GM03348 (cell line): ENCODE data around the gene SLC23A1.

Experiments used
- DNase-seq: peaks from one replicate; pipeline ENCODE4 v3.0.0; 2012; ENCODE audit warnings: low spot score

The SLC23A1 gene

GRCh38 chr5:139407517-139407916, 24.4 kb upstream of the SLC23A1 start:
- DNase-seq, result no peak

DNA sequence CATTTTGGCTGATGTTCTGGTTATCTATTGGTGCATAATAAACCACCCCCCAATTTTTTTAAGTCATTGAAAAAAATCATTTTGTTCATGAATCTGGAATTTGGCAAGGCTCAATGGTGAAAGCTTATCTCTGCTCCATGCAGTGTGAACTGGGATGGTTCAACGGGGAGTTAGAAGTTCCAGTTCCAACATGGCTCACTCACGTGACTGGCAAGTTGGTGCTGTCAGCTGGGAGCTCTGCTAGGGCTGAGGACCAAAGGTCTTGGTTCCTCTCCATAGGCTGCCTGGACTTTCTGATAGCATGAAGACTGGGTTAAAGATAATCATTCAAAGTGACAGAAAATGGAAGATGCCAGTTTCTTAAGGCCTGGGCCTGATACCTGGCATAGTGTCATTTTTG, 23.9 kb upstream of the SLC23A1 start:
- no peak for DNase-seq

DNA sequence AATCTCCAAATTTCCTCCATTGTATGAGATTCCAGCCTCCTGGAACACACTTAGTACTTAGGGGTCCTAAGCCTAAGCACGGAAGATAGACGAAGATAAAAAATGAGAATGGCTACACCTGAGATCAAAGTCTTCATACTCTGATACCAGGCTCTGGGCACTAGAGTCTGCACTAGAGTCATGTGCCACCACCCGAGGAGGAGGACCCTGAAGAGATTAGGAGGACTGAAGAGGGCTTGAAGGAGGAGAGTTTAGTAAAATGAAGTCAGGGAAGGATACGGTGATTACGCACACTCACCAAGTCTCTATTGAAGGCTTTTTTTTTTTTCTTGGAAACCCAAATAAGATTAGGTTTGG, 21.4 kb upstream of the SLC23A1 start:
- no peak for DNase-seq

GRCh38 chr5:139403787-139404483, 20.8 kb upstream of the SLC23A1 start, which contains the start of gene SPATA24:
SPATA24 (minus strand) TSS chr5:139404089; CDS start chr5:139404060, 29 bp downstream.
- DNase-seq, result peak; percentile 99

DNA sequence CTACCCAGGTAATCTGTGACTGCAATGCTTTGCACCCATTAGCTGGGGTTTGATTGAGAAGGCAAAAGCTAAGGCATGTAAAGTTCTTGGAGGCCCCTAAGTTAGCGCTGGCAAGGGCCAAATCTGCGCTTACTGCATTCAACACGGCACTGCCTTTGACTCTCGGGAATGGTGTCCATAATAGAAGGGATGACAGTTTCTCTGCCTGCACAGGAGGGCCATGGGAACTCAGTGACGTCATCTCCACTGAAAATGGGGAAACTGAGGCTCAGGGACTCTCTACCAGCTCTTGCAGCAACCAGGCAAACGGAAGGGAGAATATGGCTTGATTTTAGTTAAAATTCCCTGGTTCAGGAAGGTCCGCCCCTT, 20.3 kb upstream of the SLC23A1 start:
- no peak for DNase-seq

- no peak for DNase-seq
Measured at GRCh38 chr5:139402561-139403158, 19.6 kb upstream of the SLC23A1 start.

DNA sequence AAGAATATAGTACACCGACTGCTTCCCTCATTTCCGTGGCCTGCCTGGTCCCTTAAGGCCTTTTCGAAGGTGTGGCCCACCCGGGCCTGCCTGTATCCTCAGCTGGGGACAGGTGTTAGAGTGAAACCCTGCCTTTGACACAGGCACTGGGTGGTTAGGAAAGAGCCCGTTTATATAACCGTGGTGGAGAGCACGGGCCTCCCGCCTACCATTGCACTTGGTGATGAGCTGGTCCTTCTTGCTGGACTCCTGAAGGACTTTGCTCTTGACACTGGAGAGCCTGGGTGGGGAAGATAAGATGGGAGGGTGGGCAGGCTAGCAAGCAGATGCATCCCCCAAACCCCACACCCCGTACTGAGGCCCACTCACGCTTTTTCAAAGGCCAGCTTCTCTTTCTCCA, 18.4 kb upstream of the SLC23A1 start:
- DNase-seq, result no peak

DNA sequence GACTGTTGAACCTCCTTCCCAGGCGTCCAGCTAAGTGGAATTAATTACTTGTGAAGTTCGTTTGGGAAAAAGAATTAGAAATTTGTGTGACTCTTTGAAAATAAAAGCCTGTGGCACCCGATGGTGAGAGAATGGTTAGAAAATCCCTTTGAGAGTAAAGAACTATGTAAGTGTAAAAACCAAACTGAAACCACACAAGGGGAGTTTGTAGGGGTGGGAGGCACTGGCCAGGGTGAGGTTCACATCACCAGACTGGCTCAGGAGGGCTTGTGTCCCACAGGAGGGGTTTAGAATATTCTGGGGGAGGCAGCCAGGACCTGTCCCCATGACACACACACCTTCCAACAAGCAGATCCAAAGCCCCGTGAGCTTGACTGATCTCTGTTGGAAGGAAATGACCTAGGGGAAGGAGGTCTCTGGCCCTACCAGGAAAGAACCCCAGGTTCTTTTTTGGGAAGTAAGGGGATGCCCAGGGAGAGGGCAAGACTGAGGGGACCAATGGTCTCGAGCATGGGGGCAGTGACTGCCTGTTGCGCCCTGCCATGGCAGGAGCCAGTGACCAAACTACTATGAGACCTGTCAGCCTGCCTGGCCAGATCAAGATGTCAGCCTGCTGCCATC, 16.5 kb upstream of the SLC23A1 start:
- no peak for DNase-seq

DNA sequence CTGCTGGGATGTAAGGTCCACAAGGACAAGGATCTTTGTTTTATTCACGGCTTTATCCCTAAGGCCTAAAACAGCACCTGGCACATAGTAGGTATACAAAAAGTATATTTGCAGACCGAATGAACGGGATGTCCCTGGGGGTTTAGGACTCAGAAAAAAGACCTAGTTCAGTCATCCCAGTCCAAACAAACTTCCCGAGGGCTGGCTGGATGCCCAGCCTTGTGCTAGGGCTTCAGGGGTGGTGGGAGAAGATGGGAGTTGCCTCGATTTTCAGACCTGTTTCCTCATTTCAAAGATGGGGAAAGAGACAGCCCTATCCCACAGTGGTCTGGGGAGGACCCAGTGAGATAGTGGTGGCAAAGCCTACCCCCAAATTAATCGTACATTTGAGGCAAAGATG, 14.8 kb upstream of the SLC23A1 start:
- no peak for DNase-seq

GRCh38 chr5:139396691-139397090, 13.6 kb upstream of the SLC23A1 start:
- no peak for DNase-seq

- no peak for DNase-seq
Measured at GRCh38 chr5:139395844-139396640, 12.9 kb upstream of the SLC23A1 start.

GRCh38 chr5:139394654-139395566, 11.8 kb upstream of the SLC23A1 start, which contains the start of gene PROB1:
PROB1 (minus strand) TSS chr5:139395104; CDS start chr5:139395081, 23 bp downstream.
- no peak for DNase-seq

GRCh38 chr5:139394123-139394653, 11.1 kb upstream of the SLC23A1 start:
- peak; percentile 68 for DNase-seq

DNA sequence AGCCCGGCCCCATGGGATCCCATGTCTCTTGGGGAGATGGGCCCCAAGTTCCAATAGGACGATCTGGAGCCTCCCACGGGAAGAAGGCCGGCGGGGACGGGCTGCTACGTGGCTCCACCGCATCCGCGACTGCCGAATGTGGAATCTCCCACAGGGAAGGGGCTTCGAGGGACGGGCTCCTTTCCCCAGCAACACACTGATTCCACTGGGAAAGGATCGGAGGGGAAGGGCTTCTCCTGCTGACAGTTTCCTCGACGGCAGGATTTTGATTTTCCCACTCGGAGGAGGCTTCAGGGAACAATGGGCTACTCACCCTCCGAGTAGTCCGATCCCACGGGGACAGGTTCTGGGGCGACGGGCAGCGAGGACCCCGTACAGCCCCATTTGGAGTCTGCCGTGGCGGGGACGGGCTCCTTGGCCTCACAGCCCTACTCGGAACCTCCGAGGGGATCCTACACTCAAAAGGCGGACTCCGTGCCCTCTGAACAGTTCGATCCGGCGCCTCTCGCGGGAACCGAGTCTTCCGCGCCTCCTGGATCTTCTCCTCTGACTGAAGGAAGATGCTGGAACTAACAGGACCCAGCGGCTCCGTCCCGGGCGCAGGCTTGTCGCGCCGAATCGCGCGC, 10.5 kb upstream of the SLC23A1 start:
- DNase-seq, result peak; percentile 30

DNA sequence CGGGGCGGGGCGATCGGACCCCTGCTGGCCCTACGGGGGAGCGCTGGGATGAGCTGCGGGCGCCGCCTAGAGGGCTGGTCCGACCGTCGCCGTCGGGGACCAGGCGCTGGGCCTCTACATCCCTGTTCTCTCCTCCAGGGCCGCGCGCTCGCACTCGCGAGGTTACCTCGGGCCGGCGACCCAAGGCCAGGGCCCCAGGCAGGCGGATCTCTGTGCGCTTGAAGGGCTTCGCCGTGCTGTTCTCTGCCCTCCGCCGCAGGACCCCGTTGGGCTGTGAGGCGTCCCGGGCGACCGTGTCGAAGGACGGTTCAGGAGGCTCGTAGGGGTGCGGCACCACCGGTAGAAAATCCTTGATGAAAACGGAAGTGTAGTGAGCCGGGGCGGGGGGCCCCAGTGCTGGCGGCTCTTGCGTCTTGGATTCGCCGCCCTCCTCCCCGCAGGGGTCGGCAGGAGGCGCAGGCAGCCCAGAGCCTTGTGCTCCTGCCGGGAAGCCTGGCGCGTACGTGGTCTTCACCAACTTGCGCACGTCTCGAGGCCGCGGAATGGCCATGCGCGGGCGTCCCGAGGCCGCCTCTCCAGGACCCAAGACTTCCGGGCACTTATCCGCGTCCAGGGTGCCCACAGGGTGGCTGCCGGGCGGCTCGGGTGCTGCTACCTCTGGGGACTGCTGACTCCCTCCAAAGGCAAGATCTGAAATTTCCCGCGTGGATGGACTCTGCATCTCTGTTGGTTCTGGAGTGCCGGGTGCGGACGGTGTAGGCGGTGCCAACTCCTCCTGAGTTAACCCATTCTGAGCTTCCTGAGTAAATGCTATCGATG, 9.8 kb upstream of the SLC23A1 start:
- DNase-seq, result peak; percentile 80

- DNase-seq, result no peak
Measured at GRCh38 chr5:139392324-139392677, 9.2 kb upstream of the SLC23A1 start.

DNA sequence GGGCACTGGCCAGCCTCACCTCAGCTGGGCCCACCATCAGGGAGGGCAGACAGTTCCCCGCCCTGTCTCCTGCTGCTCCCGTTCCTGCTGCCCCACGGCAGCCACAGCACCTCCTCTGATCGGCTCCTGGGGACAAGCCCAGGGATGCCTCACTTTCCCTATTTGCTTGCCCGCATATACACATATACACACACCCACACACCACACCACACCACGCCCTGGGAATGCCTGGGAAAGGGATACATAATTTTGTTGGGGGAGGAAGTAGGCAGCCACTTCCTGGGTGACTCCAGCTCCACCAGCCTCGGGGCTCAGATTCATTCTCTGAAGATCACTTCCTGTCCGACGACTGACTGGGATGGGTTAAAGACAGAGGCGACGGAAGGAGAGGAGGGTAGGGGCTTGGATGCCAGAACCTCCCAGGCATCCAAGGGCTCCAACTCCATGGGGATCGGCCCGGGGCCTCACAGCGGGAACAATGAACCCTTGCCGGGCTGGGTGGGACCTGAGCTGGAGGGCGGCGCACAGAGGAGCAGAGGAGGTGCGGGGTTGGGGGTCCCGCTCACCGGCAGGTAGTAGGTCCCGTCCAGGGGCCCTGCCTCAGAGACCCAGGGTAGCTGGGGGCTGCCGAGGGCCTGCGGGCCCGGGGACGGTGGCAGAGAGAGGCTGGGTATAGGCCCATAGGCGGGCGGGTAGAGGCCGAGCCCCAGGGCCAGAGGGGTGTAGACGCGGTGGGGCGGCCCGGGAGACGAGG, 8.7 kb upstream of the SLC23A1 start:
- no peak for DNase-seq

DNA sequence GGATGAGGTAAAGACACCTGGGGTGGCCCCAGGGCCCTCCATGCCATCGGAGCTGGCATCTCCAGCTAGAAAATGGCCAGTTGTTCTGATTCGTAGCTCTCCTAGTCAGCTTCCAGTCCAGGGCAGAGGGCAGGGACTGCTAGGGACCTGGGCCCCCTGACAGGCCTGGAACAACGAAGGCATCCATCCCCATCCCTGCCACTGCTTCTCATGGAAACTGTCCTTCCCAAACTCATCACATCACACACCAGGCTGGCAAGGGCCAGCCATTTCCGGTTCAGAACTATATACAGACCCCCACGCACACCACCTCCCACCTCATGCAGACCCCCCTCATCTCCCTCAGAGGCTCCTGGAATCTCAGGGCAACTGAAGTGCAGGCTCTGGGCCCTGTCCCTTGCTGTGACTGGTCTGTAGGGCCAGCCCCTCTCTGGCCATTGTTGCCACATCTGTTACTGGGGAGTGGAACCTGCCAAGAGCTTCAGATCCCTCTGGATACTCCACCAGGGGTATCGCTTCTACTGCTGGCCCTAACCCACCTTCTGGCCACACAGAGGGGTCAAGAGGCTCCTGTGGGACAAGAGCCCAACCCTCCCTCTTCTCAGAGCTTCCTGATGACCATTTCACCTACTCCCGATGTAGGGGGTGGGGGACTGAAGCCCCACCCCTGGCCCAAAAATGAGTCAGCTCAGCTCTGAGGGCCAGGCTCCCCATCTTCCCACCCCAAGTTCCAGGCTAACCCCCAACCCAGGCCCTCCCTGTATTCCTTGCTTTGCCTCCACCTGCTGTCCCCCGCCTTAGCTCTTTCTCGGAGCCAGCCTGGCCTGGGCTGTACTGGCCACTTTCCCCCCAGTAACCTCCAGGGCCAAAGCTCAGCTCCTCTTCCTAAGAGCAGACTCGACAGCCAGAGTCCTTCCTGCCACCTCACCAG, 7.8 kb upstream of the SLC23A1 start:
- DNase-seq, result no peak
